Lower leg skin (tissue), 4 donors: Measurements from ENCODE around the gene TUBA3C. TPM values are rescaled to one million over a fixed set of nuclear protein-coding genes. Genes with fewer than 3 reads are reported as not detected.

Source experiments
- DNase-seq, 2 donors: peaks; one replicate each; pipeline ENCODE4 v3.0.0-alpha.2; 2019; ENCODE audit warnings: low spot score in 2 of 2
- H3K4me3 ChIP-seq: fragments of 200-600 bp; sonication (generic); 2 replicates; pipeline ENCODE4 v1.5.1; 2017; ENCODE audit warnings: mild to moderate bottlenecking, low read depth; ENCODE audit not compliant: poor library complexity, severe bottlenecking
- CTCF ChIP-seq, 3 donors: fragments of 450-650 bp; IDR thresholded peaks; one replicate each; pipeline ENCODE4 v1.5.1; 2016; ENCODE audit warnings: antibody characterized with exemption in 3 of 3, mild to moderate bottlenecking in 3 of 3, moderate library complexity in 2 of 3
- POLR2A ChIP-seq, 2 donors: fragments of 450-650 bp; IDR thresholded peaks; one replicate each; pipeline ENCODE4 v1.6.1; 2016 to 2017; ENCODE audit warnings: antibody characterized with exemption in 2 of 2, mild to moderate bottlenecking in 1 of 2, moderate library complexity in 1 of 2
- WGBS, 2 donors: methylation state at CpG; one replicate each; pipeline ENCODE4 v1.1.5; 2018; 5-methylcytosine and 5-hydroxymethylcytosine counted together
- intact Hi-C: fragments of 100-400 bp; cut with DNase I; formaldehyde crosslinking; loops from one replicate; pipeline ENCODE4 v1.15.0; 2023; ENCODE audit warnings: low total_unique reads
- total RNA-seq, 4 donors: library from RNA; depleted of rRNA; stranded (reverse); fragments of >200 nt; gene quantifications; one replicate each; pipeline ENCODE4 v1.1.0, GENCODE V29; 2016

TUBA3C gene
- total RNA-seq, 4 donors from 2014 or later, result not detected

GRCh38 chr13:19169991-19170390, 11.6 kb downstream of the TUBA3C start:
- intact Hi-C loops, result no loop called here
- no peak for TF ChIP-seq POLR2A (IDR thresholded peaks at IDR 0.05)
- no peak for TF ChIP-seq CTCF (IDR thresholded peaks at IDR 0.05)
- H3K4me3 ChIP-seq, result no peak overlapping the region
- 56 to 62% methylated on average over 4 of the region's 4 CpGs for WGBS, 2 donors
- no peak for DNase-seq

- intact Hi-C loops, result no loop called here
- no peak for DNase-seq
- TF ChIP-seq CTCF (IDR thresholded peaks at IDR 0.05) (no peak), POLR2A (IDR thresholded peaks at IDR 0.05) (no peak)
- no peak overlapping the region for H3K4me3 ChIP-seq
- WGBS, 2 donors, result 63 to 78% methylated on average over 3 of the region's 3 CpGs
Measured at GRCh38 chr13:19169496-19169895, 12.1 kb downstream of the TUBA3C start.

- intact Hi-C loops, result no loop called here
- TF ChIP-seq POLR2A (IDR thresholded peaks at IDR 0.05) (no peak), CTCF (IDR thresholded peaks at IDR 0.05) (no peak)
- no peak for DNase-seq
- WGBS, 2 donors, result 72 to 74% methylated on average over 5 of the region's 5 CpGs
- H3K4me3 ChIP-seq, result no peak overlapping the region
Measured at GRCh38 chr13:19161308-19161707, 20.3 kb downstream of the TUBA3C start.

- intact Hi-C loops, result no loop called here
- TF ChIP-seq POLR2A (IDR thresholded peaks at IDR 0.05) (no peak), CTCF (IDR thresholded peaks at IDR 0.05) (no peak)
- WGBS, 2 donors, result 77 to 82% methylated on average over 9 of the region's 9 CpGs
- no peak overlapping the region for H3K4me3 ChIP-seq
- no peak for DNase-seq
Measured at GRCh38 chr13:19159761-19160420, 21.7 kb downstream of the TUBA3C start.

- no peak overlapping the region for H3K4me3 ChIP-seq
- DNase-seq, result no peak
- intact Hi-C loops, result no loop called here
- TF ChIP-seq POLR2A (IDR thresholded peaks at IDR 0.05), result no peak
- TF ChIP-seq CTCF (IDR thresholded peaks at IDR 0.05), result no peak
- 74 to 87% methylated on average over 2 of the region's 2 CpGs for WGBS, 2 donors
Measured at GRCh38 chr13:19159181-19159580, 22.4 kb downstream of the TUBA3C start.
